ENCODE measurements around the gene KIF4A.
"Not testable (repeated sequence)": the region's sequence is repeated elsewhere in the genome, so short reads cannot be mapped to it uniquely, and the experiment has no call there.

KIF4A gene

GRCh38 chrX:70289793-70290770 is at the start of gene KIF4A, which contains the start of gene PDZD11:
Gene KIF4A, plus strand, starts transcription at chrX:70290104. Its CDS starts 355 bp downstream, at chrX:70290459.
Gene PDZD11, minus strand, starts transcription at chrX:70289927. Its CDS starts 586 bp downstream, at chrX:70289341.
- DNase-seq (ENCODE audit: low read depth in 2 of 2) = peak; percentile 54

- DNase-seq (ENCODE audit: low read depth in 2 of 2) = no peak
These were observed 49.2 kb upstream of the KIF4A start for GRCh38 chrX:70240751-70241150.

GRCh38 chrX:70241501-70241900 is 48.4 kb upstream of the KIF4A start:
- no peak for DNase-seq (ENCODE audit: low read depth in 2 of 2)

- DNase-seq (ENCODE audit: low read depth in 2 of 2) = not testable (repeated sequence)
These were observed 46.3 kb upstream of the KIF4A start for GRCh38 chrX:70243601-70244000.

GRCh38 chrX:70244881-70245280 is 45.0 kb upstream of the KIF4A start:
- no peak for DNase-seq (ENCODE audit: low read depth in 2 of 2)

- DNase-seq (ENCODE audit: low read depth in 2 of 2) = no peak
These were observed 42.7 kb upstream of the KIF4A start for GRCh38 chrX:70247252-70247651.

GRCh38 chrX:70252491-70252890 is 37.4 kb upstream of the KIF4A start:
- no peak for DNase-seq (ENCODE audit: low read depth in 2 of 2)

GRCh38 chrX:70253377-70254062 is 36.4 kb upstream of the KIF4A start:
- no peak for DNase-seq (ENCODE audit: low read depth in 2 of 2)

- no peak for DNase-seq (ENCODE audit: low read depth in 2 of 2)
These were observed 35.9 kb upstream of the KIF4A start for GRCh38 chrX:70254063-70254400.

- no peak for DNase-seq (ENCODE audit: low read depth in 2 of 2)
These were observed 35.0 kb upstream of the KIF4A start for GRCh38 chrX:70254909-70255308.

- DNase-seq (ENCODE audit: low read depth in 2 of 2) = no peak
These were observed 34.5 kb upstream of the KIF4A start for GRCh38 chrX:70255452-70255851.

- DNase-seq (ENCODE audit: low read depth in 2 of 2) = no peak
These were observed 32.2 kb upstream of the KIF4A start for GRCh38 chrX:70257423-70258288.

- no peak for DNase-seq (ENCODE audit: low read depth in 2 of 2)
These were observed 29.8 kb upstream of the KIF4A start, which contains the start of gene P2RY4 for GRCh38 chrX:70260104-70260503. Gene P2RY4, minus strand, starts transcription at chrX:70260204. Its CDS starts 580 bp downstream, at chrX:70259624.

- DNase-seq (ENCODE audit: low read depth in 2 of 2) = no peak
These were observed 26.8 kb upstream of the KIF4A start for GRCh38 chrX:70262952-70263567.

- no peak for DNase-seq (ENCODE audit: low read depth in 2 of 2)
These were observed 25.1 kb upstream of the KIF4A start for GRCh38 chrX:70264784-70265183.

GRCh38 chrX:70268034-70268433 is 21.9 kb upstream of the KIF4A start, which contains the start of gene ARR3:
Gene ARR3, plus strand, starts transcription at chrX:70268334. Its CDS starts 1,052 bp downstream, at chrX:70269386.
- no peak for DNase-seq (ENCODE audit: low read depth in 2 of 2)

- DNase-seq (ENCODE audit: low read depth in 2 of 2) = not testable (repeated sequence)
These were observed 15.9 kb upstream of the KIF4A start for GRCh38 chrX:70274029-70274428.

GRCh38 chrX:70279081-70279480 is 10.8 kb upstream of the KIF4A start:
- DNase-seq (ENCODE audit: low read depth in 2 of 2) = no peak

GRCh38 chrX:70280573-70280972 is 9.3 kb upstream of the KIF4A start:
- DNase-seq (ENCODE audit: low read depth in 2 of 2) = no peak

GRCh38 chrX:70281951-70282350 is 8.0 kb upstream of the KIF4A start, which contains the start of gene RAB41:
Gene RAB41, plus strand, starts transcription at chrX:70282172. Its CDS starts 46 bp downstream, at chrX:70282218.
- no peak for DNase-seq (ENCODE audit: low read depth in 2 of 2)
